GM21360 (cell line): ENCODE data around the gene DCDC2.
"Not testable (repeated sequence)": the region's sequence is repeated elsewhere in the genome, so short reads cannot be mapped to it uniquely, and the experiment has no call there.

Experiments used
- ATAC-seq: cut with Tn5 transposase; IDR thresholded peaks from one replicate; pipeline ENCODE4 v1.9.1; 2021; ENCODE audit warnings: mild to moderate bottlenecking, moderate library complexity; ENCODE audit not compliant: unreplicated experiment

The DCDC2 gene

GRCh38 chr6:24357336-24358218, at the start of gene DCDC2:
TSS of gene DCDC2 (minus strand) at chr6:24358059. CDS start at chr6:24357750, 309 bp downstream.
- no peak for ATAC-seq

- no peak for ATAC-seq
Measured at GRCh38 chr6:24405262-24405661, 47.4 kb upstream of the DCDC2 start.

DNA sequence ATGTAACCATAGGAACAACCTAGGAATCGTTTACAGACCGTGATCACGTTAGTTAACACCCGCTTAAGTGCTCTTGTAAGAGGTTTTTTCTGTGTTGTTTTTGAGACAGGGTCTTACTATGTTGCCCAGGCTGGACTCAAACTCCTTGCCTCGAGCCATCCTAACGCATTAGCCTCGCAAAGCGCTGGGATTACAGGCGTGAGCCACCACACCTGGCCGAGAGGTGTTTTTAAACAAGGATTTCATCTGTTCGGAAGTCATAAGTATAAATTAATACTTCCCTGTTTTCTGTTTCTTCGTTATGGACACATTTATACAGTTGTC, 45.6 kb upstream of the DCDC2 start:
- ATAC-seq = no peak

- peak; percentile 96 for ATAC-seq
Measured at GRCh38 chr6:24402697-24403500, 45.0 kb upstream of the DCDC2 start, which contains the start of gene MRS2. TSS of gene MRS2 (plus strand) at chr6:24402936. CDS start at chr6:24403047, 111 bp downstream.

DNA sequence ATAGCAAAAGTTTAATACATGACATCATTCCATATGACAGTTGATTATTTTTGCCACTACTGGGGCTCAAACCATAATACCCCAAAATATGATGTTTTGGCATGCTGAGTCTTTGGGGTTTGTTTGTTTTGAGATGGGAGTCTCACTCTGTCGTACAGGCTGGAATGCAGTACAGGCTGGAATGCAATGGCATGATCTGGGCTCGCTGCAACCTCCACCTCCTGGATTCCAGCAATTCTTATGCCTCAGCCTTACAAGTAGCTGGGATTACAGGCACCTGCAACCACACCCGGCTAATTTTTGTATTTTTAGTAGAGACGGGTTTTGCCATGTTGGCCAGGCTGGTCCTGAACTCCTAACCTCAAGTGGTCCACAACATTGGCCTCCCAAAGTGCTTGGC, 43.6 kb upstream of the DCDC2 start:
- ATAC-seq = no peak

DNA sequence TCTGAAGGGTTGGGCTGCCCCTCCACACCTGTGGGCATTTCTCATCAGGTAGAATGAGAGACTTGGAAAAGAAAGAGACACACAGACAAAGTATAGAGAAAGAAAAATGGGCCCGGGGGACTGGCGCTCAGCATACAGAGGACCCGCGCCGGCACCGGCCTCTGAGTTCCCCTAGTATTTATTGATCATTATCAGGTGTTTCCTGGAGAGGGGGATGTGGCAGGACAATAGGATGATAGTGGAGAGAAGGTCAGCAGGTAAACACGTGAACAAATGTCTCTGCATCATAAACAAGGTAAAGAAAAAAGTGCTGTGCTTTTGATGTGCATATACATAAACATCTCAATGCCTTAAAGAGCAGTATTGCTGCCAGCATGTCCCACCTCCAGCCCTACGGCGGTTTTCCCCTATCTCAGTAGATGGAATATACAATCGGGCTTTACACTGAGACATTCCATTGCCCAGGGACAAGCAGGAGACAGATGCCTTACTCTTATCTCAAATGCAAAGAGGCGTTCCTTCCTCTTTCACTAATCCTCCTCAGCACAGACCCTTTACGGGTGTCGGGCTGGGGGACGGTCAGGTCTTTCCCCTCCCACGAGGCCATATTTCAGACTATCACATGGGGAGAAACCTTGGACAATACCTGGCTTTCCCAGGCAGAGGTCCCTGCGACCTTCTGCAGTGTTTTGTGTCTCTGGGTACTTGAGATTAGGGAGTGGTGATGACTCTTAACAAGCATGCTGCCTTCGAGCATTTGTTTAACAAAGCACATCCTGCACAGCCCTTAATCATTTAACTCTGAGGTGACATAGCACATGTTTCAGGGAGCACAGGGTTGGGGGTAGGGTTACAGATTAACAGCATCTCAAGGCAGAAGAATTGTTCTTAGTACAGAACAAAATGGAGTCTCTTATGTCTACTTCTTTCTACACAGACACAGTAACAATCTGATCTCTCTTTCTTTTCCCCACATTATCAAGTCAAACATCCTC, 42.5 kb upstream of the DCDC2 start:
- not testable (repeated sequence) for ATAC-seq

- no peak for ATAC-seq
Measured at GRCh38 chr6:24397631-24398030, 39.8 kb upstream of the DCDC2 start.

DNA sequence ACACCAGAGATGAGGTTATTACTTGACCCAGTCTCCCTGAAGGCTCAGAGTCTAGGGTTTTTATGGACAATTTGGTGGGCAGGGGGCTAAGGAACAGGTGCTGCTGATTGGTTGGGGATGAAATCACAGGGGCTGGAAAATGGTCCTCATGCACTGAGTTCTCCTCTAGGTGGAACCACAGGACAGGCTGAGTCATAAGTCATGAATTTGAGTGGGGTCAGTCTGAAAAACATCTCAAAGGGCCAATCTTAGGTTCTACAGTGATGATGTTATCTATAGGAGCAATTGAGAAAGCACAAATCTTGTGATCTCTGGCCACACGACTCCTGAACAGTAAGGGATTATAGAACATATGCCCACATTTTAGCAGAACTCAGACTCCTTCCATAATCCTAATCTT, 39.0 kb upstream of the DCDC2 start:
- no peak for ATAC-seq

GRCh38 chr6:24394780-24395437, 37.0 kb upstream of the DCDC2 start:
- ATAC-seq = no peak

DNA sequence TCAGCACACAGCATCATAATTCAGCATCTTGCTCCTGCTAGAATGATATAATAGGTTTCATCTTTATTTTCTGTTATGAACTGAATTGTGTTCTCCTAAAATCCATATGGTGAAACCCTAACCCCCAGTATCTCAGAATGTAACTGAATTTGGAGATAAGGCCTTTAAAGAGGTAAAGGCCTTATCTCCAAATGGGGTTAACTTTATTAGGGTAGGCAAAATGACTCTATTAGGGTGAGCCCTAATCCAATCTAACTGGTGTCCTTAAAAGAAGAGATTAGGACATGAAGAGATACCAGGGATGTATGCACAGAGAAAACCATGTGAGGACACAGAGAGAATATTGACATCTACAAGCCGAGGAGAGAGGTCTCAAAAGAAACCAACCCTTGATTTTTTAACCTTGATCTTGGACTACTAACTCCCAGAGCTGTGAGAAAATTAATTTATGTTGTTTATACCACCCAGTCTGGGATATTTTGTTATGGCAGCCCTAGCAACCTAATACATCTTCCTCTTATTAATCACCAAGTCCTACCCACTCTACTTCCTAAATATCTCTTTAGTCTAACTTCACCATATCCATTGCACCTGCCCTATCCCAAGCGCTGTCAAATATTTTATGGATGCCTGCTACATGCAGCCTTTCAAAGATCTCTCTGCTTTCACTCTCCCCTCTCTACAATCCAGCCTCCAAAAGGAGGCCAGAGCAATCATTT, 36.4 kb upstream of the DCDC2 start:
- no peak for ATAC-seq

- ATAC-seq = peak; percentile 94
Measured at GRCh38 chr6:24391756-24392405, 34.0 kb upstream of the DCDC2 start.

- ATAC-seq = no peak
Measured at GRCh38 chr6:24391208-24391607, 33.3 kb upstream of the DCDC2 start.

DNA sequence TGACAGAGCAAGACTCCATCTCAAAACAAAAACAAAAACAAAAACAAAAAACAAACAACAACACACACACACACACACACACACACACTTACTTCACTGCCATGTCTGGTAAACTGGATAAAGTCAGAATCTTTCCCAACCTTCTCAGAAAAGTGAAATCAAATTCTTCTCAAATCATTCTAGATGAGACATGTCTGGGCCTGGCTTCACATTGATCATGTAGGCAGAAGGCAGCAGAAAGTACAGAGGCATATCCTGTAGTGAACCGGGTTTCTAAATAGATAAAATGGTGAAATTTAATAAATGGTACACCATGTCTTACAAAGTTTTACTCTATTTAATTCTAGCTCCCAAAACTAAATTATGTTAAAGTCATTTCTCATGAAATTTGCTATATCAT, 30.0 kb upstream of the DCDC2 start:
- ATAC-seq = no peak

DNA sequence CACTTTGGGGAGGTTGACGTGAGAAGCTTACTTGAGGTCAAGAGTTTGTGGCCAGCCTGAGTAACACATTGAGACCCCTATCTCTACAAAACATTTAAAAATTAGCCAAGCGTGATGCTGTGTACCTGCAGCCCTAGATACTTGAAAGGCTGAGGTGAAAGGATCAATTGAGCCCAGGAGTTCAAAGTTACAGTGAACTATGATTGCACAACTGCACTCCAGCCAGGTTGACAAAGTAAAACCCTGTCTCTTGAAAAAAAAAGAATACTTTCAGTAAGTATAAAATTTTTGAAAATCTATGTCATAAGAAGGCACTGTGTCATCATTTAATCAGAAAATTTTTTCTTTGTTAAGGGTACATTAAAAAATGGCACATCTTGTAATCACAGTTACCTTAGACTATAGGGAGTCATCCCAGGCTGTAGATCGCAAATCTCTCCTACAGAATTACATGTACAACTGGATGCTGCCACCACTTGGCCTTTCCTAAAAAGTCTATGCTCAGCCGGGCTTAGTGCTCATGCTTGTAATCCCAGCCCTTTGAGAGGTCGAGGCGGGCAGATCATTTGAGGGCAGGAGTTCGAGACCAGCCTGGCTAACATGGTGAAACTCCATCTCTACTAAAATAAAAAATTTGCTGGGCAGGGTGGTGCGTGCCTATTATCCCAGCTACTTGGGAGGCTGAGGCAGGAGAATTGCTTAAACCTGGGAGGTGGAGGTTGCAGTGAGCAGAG, 27.8 kb upstream of the DCDC2 start:
- ATAC-seq = no peak

DNA sequence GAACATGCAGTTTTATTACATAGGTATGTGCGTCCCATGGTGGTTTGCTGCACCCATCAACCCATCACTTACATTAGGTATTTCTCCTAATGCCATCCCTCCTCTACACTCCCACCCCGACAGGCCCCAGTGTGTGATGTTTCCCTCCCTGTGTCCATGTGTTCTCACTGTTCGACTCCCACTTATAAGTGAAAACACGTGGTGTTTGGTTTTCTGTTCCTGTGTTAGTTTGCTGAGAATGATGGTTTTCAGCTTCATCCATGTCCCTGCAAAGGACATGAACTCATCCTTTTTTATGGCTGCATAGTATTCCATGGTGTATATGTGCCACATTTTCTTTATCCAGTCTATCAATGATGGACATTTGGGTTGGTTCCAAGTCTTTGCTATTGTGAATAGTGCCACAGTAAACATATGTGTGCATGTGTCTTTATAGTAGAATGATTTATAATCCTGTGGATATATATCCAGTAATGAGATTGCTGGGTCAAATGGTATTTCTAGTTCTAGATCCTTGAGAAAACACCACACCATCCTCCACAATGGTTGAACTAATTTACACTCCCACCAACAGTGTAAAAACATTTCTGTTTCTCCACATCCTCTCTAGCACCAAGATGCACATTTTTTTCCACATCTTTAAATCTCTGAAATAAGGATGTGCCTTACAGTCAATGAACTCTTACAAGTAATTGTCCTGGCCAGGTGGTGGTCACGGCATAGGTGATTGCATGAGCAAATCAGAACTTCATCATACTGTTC, 26.7 kb upstream of the DCDC2 start:
- ATAC-seq = not testable (repeated sequence)

GRCh38 chr6:24382891-24383494, 25.1 kb upstream of the DCDC2 start:
- ATAC-seq = not testable (repeated sequence)

- ATAC-seq = no peak
Measured at GRCh38 chr6:24382220-24382540, 24.3 kb upstream of the DCDC2 start.
